Liver (tissue), 9 donors: ENCODE measurements around the gene MISFA. TPM values are rescaled to one million over a fixed set of nuclear protein-coding genes. Genes with fewer than 3 reads are reported as not detected.

ENCODE experiments used
- DNase-seq: peaks from one replicate; pipeline ENCODE4 v3.0.0-alpha.2; 2017; ENCODE audit warnings: low spot score
- H3K27ac ChIP-seq, 2 donors: one replicate each; pipeline ENCODE4 v1.7.0; 2013; ENCODE audit warnings: inconsistent platforms in 2 of 2, low read length in 2 of 2, control low read depth in 1 of 2, low read depth in 1 of 2, mild to moderate bottlenecking in 1 of 2
- H3K27me3 ChIP-seq, 4 donors: one replicate each; pipeline versions ENCODE4 v1.6.1 to v1.7.0; 2013; ENCODE audit warnings: low read length in 3 of 4, inconsistent platforms in 1 of 4, mild to moderate bottlenecking in 1 of 4, moderate library complexity in 1 of 4; ENCODE audit not compliant: control insufficient read depth in 4 of 4, insufficient read depth in 4 of 4
- H3K36me3 ChIP-seq, 4 donors: one replicate each; pipeline versions ENCODE4 v1.6.1 to v1.7.0; 2013; ENCODE audit warnings: low read length in 3 of 4, mild to moderate bottlenecking in 3 of 4, low read depth in 1 of 4, moderate library complexity in 1 of 4; ENCODE audit not compliant: control insufficient read depth in 4 of 4, insufficient read depth in 3 of 4
- H3K4me1 ChIP-seq, 4 donors: one replicate each; pipeline versions ENCODE4 v1.6.1 to v1.7.0; 2013; ENCODE audit warnings: low read length in 3 of 4, mild to moderate bottlenecking in 3 of 4, moderate library complexity in 1 of 4; ENCODE audit not compliant: control insufficient read depth in 4 of 4, insufficient read depth in 4 of 4
- H3K4me3 ChIP-seq, 3 donors: one replicate each; pipeline versions ENCODE4 v1.6.1 to v1.7.0; 2013; ENCODE audit warnings: low read length in 3 of 3, control low read depth in 1 of 3, low read depth in 1 of 3, mild to moderate bottlenecking in 1 of 3
- H3K9ac ChIP-seq, 2 donors: one replicate each; pipeline ENCODE4 v1.7.0; 2013; ENCODE audit warnings: low read length in 2 of 2, mild to moderate bottlenecking in 2 of 2, moderate library complexity in 2 of 2, control low read depth in 1 of 2, low read depth in 1 of 2
- H3K9me3 ChIP-seq, 4 donors: one replicate each; pipeline versions ENCODE4 v1.6.1 to v1.7.0; 2013; ENCODE audit warnings: low read length in 3 of 4; ENCODE audit not compliant: control insufficient read depth in 4 of 4
- EGR1 ChIP-seq, 2 donors: IDR thresholded peaks; 2 replicates each; pipeline ENCODE4 v1.6.1; 2016 to 2018; ENCODE audit warnings: antibody characterized with exemption in 2 of 2, low read depth in 2 of 2
- FOXA1 ChIP-seq: IDR thresholded peaks from 2 replicates; pipeline ENCODE4 v1.6.1; 2016; ENCODE audit warnings: antibody characterized with exemption
- FOXA2 ChIP-seq: IDR thresholded peaks from 2 replicates; pipeline ENCODE4 v1.6.1; 2016; ENCODE audit warnings: antibody characterized with exemption
- GABPA ChIP-seq, 2 donors: IDR thresholded peaks in 1 of 2; conservative IDR thresholded peaks in 1 of 2; 2 replicates each; pipeline ENCODE4 v1.6.1; 2016; ENCODE audit warnings: antibody characterized with exemption in 2 of 2, mild to moderate bottlenecking in 1 of 2, moderate library complexity in 1 of 2
- HNF4A ChIP-seq, 2 donors: conservative IDR thresholded peaks; 2 replicates each; pipeline ENCODE4 v1.6.1; 2016; ENCODE audit warnings: antibody characterized with exemption in 2 of 2, mild to moderate bottlenecking in 2 of 2
- HNF4G ChIP-seq: IDR thresholded peaks from 2 replicates; pipeline ENCODE4 v1.6.1; 2016; ENCODE audit warnings: antibody characterized with exemption
- JUND ChIP-seq, 2 donors: IDR thresholded peaks; 2 replicates each; pipeline ENCODE4 v1.6.1; 2016; ENCODE audit warnings: antibody characterized with exemption in 2 of 2
- NR2F2 ChIP-seq: IDR thresholded peaks from 2 replicates; pipeline ENCODE4 v1.6.1; 2016; ENCODE audit warnings: antibody characterized with exemption
- RAD21 ChIP-seq, 2 donors: IDR thresholded peaks; 2 replicates each; pipeline ENCODE4 v1.6.1; 2016; ENCODE audit warnings: antibody characterized with exemption in 2 of 2, mild to moderate bottlenecking in 2 of 2
- RXRA ChIP-seq, 2 donors: IDR thresholded peaks; 2 replicates each; pipeline ENCODE4 v1.6.1; 2017 to 2018; ENCODE audit warnings: antibody characterized with exemption in 2 of 2, mild to moderate bottlenecking in 1 of 2
- SP1 ChIP-seq: IDR thresholded peaks from 2 replicates; pipeline ENCODE4 v1.6.1; 2018; ENCODE audit warnings: antibody characterized with exemption, mild to moderate bottlenecking
- TAF1 ChIP-seq: conservative IDR thresholded peaks from 2 replicates; pipeline ENCODE4 v1.6.1; 2016; ENCODE audit warnings: antibody characterized with exemption, mild to moderate bottlenecking
- YY1 ChIP-seq: IDR thresholded peaks from 2 replicates; pipeline ENCODE4 v1.6.1; 2016; ENCODE audit warnings: antibody characterized with exemption, mild to moderate bottlenecking
- WGBS: extraction: QIAGEN DNeasy Blood & Tissue Kit; methylation state at CpG from one replicate; pipeline ENCODE4 v1.1.7; 2013; 5-methylcytosine and 5-hydroxymethylcytosine counted together
- polyA plus RNA-seq, 2 donors: library from polyadenylated mRNA; stranded (reverse) in 1 of 2; unstranded in 1 of 2; fragments of 200-250 nt in 1 of 2; fragments of >200 nt in 1 of 2; fragmentation: Nextera tagmentation in 1 of 2; extraction: Ambion mirVana in 1 of 2; gene quantifications; one replicate each; pipeline versions ENCODE4 v1.2.1 to v1.2.3, GENCODE V29; 2013 to 2015
- total RNA-seq, 2 donors: library from RNA; depleted of rRNA; stranded (reverse); fragments of >200 nt; gene quantifications; one replicate each; pipeline ENCODE4 v1.2.3, GENCODE V29; 2014
- TF ChIP-seq, protein P1 (sequence below): fragments of 150-350 bp; IDR thresholded peaks from 2 replicates; pipeline ENCODE4 v1.5.1; 2017; ENCODE audit warnings: improper control_type of control experiment, low read depth, low read length; ENCODE audit not compliant: missing input control
- TF ChIP-seq, protein P2 (sequence below): IDR thresholded peaks from 2 replicates; pipeline ENCODE4 v1.6.1; 2016; ENCODE audit warnings: antibody characterized with exemption
- TF ChIP-seq, protein P3 (sequence below): IDR thresholded peaks from 2 replicates; pipeline ENCODE4 v1.6.1; 2016; ENCODE audit warnings: antibody characterized with exemption, mild to moderate bottlenecking
- TF ChIP-seq, protein P4 (sequence below): IDR thresholded peaks from 2 replicates; pipeline ENCODE4 v1.6.1; 2016; ENCODE audit warnings: antibody characterized with exemption
- TF ChIP-seq, protein P5 (sequence below): IDR thresholded peaks from 2 replicates; pipeline ENCODE4 v1.6.1; 2016; ENCODE audit warnings: antibody characterized with exemption
- donor health status: healthy.
- donor health status: healthy.
- donor health status: healthy.
- donor health status: healthy.
- donor health status: healthy.

Gene MISFA
- total and polyA plus RNA-seq, 4 donors: 0.05 to 0.82 (median 0.08) TPM; not detected in 1

DNA sequence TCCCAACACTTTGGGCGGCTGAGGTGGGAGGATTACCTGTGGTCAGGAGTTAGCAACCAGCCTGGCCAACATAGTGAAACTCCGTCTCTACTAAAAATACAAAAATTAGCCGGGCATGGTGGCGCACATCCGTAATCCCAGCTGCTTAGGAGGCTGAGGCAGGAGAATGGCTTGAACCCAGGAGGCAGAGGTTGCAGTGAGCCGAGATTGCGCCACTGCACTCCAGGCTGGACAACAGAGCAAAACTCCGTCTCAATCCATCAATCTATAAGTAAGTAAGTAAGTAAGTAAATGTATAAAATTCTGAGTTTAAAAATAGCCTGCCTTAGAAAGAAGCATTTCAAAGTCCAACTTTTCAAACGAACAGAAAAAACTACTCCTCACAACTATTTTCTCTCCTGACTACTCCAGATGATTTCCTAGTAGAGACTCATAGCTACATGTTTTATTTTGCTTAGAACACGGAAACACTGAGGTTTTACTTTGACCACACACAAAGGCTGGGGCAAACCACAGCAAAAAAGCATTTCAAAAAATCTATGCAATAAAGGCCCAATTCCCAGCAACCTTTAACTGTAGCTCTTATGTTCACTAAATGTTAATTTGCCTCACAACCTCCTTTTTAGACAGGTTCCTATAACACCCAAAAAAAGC lies 18.2 kb downstream of the MISFA start (continued):
- TF ChIP-seq, protein P1, sequence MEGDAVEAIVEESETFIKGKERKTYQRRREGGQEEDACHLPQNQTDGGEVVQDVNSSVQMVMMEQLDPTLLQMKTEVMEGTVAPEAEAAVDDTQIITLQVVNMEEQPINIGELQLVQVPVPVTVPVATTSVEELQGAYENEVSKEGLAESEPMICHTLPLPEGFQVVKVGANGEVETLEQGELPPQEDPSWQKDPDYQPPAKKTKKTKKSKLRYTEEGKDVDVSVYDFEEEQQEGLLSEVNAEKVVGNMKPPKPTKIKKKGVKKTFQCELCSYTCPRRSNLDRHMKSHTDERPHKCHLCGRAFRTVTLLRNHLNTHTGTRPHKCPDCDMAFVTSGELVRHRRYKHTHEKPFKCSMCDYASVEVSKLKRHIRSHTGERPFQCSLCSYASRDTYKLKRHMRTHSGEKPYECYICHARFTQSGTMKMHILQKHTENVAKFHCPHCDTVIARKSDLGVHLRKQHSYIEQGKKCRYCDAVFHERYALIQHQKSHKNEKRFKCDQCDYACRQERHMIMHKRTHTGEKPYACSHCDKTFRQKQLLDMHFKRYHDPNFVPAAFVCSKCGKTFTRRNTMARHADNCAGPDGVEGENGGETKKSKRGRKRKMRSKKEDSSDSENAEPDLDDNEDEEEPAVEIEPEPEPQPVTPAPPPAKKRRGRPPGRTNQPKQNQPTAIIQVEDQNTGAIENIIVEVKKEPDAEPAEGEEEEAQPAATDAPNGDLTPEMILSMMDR: no peak
- TF ChIP-seq, protein P2, sequence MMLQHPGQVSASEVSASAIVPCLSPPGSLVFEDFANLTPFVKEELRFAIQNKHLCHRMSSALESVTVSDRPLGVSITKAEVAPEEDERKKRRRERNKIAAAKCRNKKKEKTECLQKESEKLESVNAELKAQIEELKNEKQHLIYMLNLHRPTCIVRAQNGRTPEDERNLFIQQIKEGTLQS: no peak
- TF ChIP-seq RXRA (IDR thresholded peaks at IDR 0.05): no peak
- TF ChIP-seq NR2F2: no peak
- TF ChIP-seq HNF4A (conservative IDR thresholded peaks at IDR 0.05): no peak

DNA sequence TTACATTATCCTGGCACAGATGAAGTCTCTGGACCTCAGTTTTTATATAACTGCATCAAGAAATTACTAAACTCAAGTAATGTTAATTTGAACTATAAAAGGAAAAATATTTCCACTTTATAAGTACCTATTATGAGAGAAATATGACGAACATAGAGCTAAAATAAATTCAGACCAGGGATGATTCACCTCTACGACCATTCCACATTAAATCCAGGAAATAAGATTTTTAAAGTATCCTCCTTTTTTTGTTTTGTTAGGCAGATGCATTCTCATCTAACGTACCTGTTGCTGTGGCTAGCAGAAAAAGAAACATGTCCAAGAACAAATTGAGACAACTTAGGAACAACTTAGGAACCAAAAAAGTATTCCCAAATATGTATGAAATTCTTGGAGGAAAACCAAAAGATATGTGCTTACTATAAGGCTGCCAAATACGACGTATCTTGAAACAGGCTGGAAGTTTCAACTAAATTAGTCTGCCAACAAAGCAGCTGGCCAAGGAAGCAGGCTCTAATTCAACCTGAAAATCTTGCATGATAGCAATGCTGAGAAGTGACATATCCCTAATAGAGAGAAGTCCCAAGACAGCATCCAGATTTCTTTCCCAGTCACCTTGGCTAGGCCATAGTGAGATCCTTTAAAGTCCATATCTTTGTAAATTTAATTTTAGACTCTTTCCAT lies 18.9 kb downstream of the MISFA start:
- Histone ChIP-seq H3K36me3 (peaks cover 11 to 25% (median 16%) of the 10 kb centered on the region in 4 donors), H3K9me3 (no peaks in the 10 kb centered on the region), H3K4me3 (no peak overlapping the region), H3K9ac (no peak overlapping the region), H3K27me3 (no peaks in the 10 kb centered on the region), H3K4me1 (peaks cover 4 to 9% (median 6%) of the 10 kb centered on the region in 4 donors), H3K27ac (no peak overlapping the region)
- DNase-seq: no peak
- WGBS: 52% methylated on average over 5 of the region's 5 CpGs
- TF ChIP-seq RXRA (IDR thresholded peaks at IDR 0.05) (no peak), SP1 (no peak), GABPA (IDR thresholded peaks at IDR 0.05 in 1 of 2, conservative IDR thresholded peaks at IDR 0.05 in 1 of 2) (no peak), TAF1 (no peak), RAD21 (IDR thresholded peaks at IDR 0.05) (no peak), NR2F2 (no peak), HNF4A (conservative IDR thresholded peaks at IDR 0.05) (no peak), EGR1 (IDR thresholded peaks at IDR 0.05; ENCODE audit: low read depth in 2 of 2) (no peak), JUND (IDR thresholded peaks at IDR 0.05) (no peak), YY1 (no peak), HNF4G (no peak), FOXA1 (no peak), FOXA2 (no peak)
- TF ChIP-seq, protein P3, sequence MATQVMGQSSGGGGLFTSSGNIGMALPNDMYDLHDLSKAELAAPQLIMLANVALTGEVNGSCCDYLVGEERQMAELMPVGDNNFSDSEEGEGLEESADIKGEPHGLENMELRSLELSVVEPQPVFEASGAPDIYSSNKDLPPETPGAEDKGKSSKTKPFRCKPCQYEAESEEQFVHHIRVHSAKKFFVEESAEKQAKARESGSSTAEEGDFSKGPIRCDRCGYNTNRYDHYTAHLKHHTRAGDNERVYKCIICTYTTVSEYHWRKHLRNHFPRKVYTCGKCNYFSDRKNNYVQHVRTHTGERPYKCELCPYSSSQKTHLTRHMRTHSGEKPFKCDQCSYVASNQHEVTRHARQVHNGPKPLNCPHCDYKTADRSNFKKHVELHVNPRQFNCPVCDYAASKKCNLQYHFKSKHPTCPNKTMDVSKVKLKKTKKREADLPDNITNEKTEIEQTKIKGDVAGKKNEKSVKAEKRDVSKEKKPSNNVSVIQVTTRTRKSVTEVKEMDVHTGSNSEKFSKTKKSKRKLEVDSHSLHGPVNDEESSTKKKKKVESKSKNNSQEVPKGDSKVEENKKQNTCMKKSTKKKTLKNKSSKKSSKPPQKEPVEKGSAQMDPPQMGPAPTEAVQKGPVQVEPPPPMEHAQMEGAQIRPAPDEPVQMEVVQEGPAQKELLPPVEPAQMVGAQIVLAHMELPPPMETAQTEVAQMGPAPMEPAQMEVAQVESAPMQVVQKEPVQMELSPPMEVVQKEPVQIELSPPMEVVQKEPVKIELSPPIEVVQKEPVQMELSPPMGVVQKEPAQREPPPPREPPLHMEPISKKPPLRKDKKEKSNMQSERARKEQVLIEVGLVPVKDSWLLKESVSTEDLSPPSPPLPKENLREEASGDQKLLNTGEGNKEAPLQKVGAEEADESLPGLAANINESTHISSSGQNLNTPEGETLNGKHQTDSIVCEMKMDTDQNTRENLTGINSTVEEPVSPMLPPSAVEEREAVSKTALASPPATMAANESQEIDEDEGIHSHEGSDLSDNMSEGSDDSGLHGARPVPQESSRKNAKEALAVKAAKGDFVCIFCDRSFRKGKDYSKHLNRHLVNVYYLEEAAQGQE: no peak
- TF ChIP-seq, protein P1: no peak
- TF ChIP-seq, protein P4, sequence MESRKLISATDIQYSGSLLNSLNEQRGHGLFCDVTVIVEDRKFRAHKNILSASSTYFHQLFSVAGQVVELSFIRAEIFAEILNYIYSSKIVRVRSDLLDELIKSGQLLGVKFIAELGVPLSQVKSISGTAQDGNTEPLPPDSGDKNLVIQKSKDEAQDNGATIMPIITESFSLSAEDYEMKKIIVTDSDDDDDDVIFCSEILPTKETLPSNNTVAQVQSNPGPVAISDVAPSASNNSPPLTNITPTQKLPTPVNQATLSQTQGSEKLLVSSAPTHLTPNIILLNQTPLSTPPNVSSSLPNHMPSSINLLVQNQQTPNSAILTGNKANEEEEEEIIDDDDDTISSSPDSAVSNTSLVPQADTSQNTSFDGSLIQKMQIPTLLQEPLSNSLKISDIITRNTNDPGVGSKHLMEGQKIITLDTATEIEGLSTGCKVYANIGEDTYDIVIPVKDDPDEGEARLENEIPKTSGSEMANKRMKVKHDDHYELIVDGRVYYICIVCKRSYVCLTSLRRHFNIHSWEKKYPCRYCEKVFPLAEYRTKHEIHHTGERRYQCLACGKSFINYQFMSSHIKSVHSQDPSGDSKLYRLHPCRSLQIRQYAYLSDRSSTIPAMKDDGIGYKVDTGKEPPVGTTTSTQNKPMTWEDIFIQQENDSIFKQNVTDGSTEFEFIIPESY: no peak
- TF ChIP-seq, protein P2: no peak
- TF ChIP-seq, protein P5, sequence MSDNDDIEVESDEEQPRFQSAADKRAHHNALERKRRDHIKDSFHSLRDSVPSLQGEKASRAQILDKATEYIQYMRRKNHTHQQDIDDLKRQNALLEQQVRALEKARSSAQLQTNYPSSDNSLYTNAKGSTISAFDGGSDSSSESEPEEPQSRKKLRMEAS: no peak
